H9 (cell line): ENCODE data around the gene KIF26B. TPM values are rescaled to one million over a fixed set of nuclear protein-coding genes. Genes with fewer than 3 reads are reported as not detected.

ENCODE experiments used
- DNase-seq: peaks from one replicate; pipeline ENCODE4 v3.0.0-alpha.2; 2017
- H2AFZ ChIP-seq: one replicate; pipeline ENCODE4 v1.6.1; 2013; ENCODE audit warnings: mild to moderate bottlenecking, low read length, control low read depth, moderate library complexity
- H2AK5ac ChIP-seq: 2 replicates; pipeline ENCODE4 v1.6.1; 2013; ENCODE audit warnings: low read length, control low read depth, mixed read lengths; ENCODE audit not compliant: insufficient read length
- H2BK120ac ChIP-seq: one replicate; pipeline ENCODE4 v1.6.1; 2013; ENCODE audit warnings: low read depth, mild to moderate bottlenecking, low read length, control low read depth, inconsistent platforms; ENCODE audit not compliant: poor library complexity, severe bottlenecking
- H2BK12ac ChIP-seq: 2 replicates; pipeline ENCODE4 v1.6.1; 2013; ENCODE audit warnings: low read length, control low read depth, mixed read lengths, low read depth; ENCODE audit not compliant: insufficient read length
- H2BK15ac ChIP-seq: 2 replicates; pipeline ENCODE4 v1.6.1; 2013; ENCODE audit warnings: low read depth, low read length, control low read depth
- H2BK20ac ChIP-seq: one replicate; pipeline ENCODE4 v1.6.1; 2013; ENCODE audit warnings: low read depth, mild to moderate bottlenecking, low read length, control low read depth, inconsistent platforms; ENCODE audit not compliant: poor library complexity, severe bottlenecking
- H2BK5ac ChIP-seq: 2 replicates; pipeline ENCODE4 v1.6.1; 2013; ENCODE audit warnings: low read length, control low read depth, mixed read lengths; ENCODE audit not compliant: insufficient read length
- H3K14ac ChIP-seq: 2 replicates; pipeline ENCODE4 v1.6.1; 2013; ENCODE audit warnings: low read length, control low read depth; ENCODE audit not compliant: insufficient read depth
- H3K18ac ChIP-seq: 2 replicates; pipeline ENCODE4 v1.6.1; 2013; ENCODE audit warnings: low read depth, mild to moderate bottlenecking, mixed read lengths, low read length, control low read depth; ENCODE audit not compliant: insufficient read length
- H3K23ac ChIP-seq: 2 replicates; pipeline ENCODE4 v1.6.1; 2013; ENCODE audit warnings: low read length, control low read depth, mixed read lengths, low read depth; ENCODE audit not compliant: insufficient read length
- H3K23me2 ChIP-seq: 2 replicates; pipeline ENCODE4 v1.6.1; 2013; ENCODE audit warnings: low read depth, mild to moderate bottlenecking, mixed read lengths, low read length, control low read depth; ENCODE audit not compliant: insufficient read length, poor library complexity, severe bottlenecking
- H3K27ac ChIP-seq: 2 replicates; pipeline ENCODE4 v1.5.1; 2013; ENCODE audit warnings: low read length, control low read depth, mixed read lengths, low read depth; ENCODE audit not compliant: insufficient read length
- H3K27me3 ChIP-seq: 2 replicates; pipeline ENCODE4 v1.6.1; 2013; ENCODE audit warnings: low read length, control low read depth, inconsistent platforms; ENCODE audit not compliant: insufficient read depth
- H3K4ac ChIP-seq: 2 replicates; pipeline ENCODE4 v1.6.1; 2013; ENCODE audit warnings: low read depth, mild to moderate bottlenecking, control low read depth, inconsistent platforms, low read length, moderate library complexity
- H3K4me1 ChIP-seq: 2 replicates; pipeline ENCODE4 v1.6.1; 2013; ENCODE audit warnings: low read length, control low read depth, inconsistent platforms; ENCODE audit not compliant: insufficient read depth
- H3K4me2 ChIP-seq: 2 replicates; pipeline ENCODE4 v1.6.1; 2013; ENCODE audit warnings: low read length, control low read depth, mixed read lengths; ENCODE audit not compliant: insufficient read length, insufficient read depth
- H3K56ac ChIP-seq: 2 replicates; pipeline ENCODE4 v1.6.1; 2013; ENCODE audit warnings: low read depth, mild to moderate bottlenecking, mixed read lengths, low read length, control low read depth; ENCODE audit not compliant: insufficient read length
- H3K79me1 ChIP-seq: 2 replicates; pipeline ENCODE4 v1.6.1; 2013; ENCODE audit warnings: low read depth, mild to moderate bottlenecking, moderate library complexity, low read length, control low read depth, inconsistent platforms; ENCODE audit not compliant: insufficient read depth, poor library complexity, severe bottlenecking
- H3K79me2 ChIP-seq: 2 replicates; pipeline ENCODE4 v1.6.1; 2013; ENCODE audit warnings: low read length, control low read depth, inconsistent platforms; ENCODE audit not compliant: insufficient read depth
- H3K9ac ChIP-seq: 2 replicates; pipeline ENCODE4 v1.6.1; 2013; ENCODE audit warnings: low read length, control low read depth, mixed read lengths; ENCODE audit not compliant: insufficient read length; ENCODE audit errors: extremely low read depth
- H3K9me3 ChIP-seq: one replicate; pipeline ENCODE4 v1.6.1; 2013; ENCODE audit warnings: low read depth, low read length, inconsistent platforms; ENCODE audit not compliant: control insufficient read depth
- H3T11ph ChIP-seq: one replicate; pipeline ENCODE4 v1.6.1; 2013; ENCODE audit warnings: mild to moderate bottlenecking, low read length, control low read depth, inconsistent platforms
- H4K20me1 ChIP-seq: one replicate; pipeline ENCODE4 v1.6.1; 2013; ENCODE audit not compliant: control insufficient read depth, insufficient read length, insufficient read depth
- H4K5ac ChIP-seq: 2 replicates; pipeline ENCODE4 v1.6.1; 2013; ENCODE audit warnings: low read depth, mild to moderate bottlenecking, mixed read lengths, low read length, control low read depth; ENCODE audit not compliant: insufficient read length
- H4K8ac ChIP-seq: replicated peaks from 2 replicates; pipeline ENCODE4 v1.6.1; 2013; ENCODE audit warnings: low read length, control low read depth, mixed read lengths, low read depth; ENCODE audit not compliant: insufficient read length
- H4K91ac ChIP-seq: 2 replicates; pipeline ENCODE4 v1.6.1; 2013; ENCODE audit warnings: low read depth, mild to moderate bottlenecking, moderate library complexity, mixed read lengths, low read length, control low read depth; ENCODE audit not compliant: insufficient read length
- H3K27ac Mint-ChIP-seq, 3 experiments: 2 replicates in 2 of 3; 3 replicates in 1 of 3; pipeline ENCODE4 v1.8.0; 2020 to 2021; ENCODE audit warnings: mixed read lengths in 3 of 3, mild to moderate bottlenecking in 1 of 3, moderate library complexity in 1 of 3
- H3K27me3 Mint-ChIP-seq: 2 replicates; pipeline ENCODE4 v1.8.0; 2021; ENCODE audit warnings: low read depth, mild to moderate bottlenecking, moderate library complexity, mixed read lengths
- H3K36me3 Mint-ChIP-seq, 3 experiments: 2 replicates in 2 of 3; 3 replicates in 1 of 3; pipeline ENCODE4 v1.8.0; 2020 to 2021; ENCODE audit warnings: low read depth in 3 of 3, mixed read lengths in 3 of 3; ENCODE audit not compliant: insufficient read depth in 1 of 3
- H3K4me1 Mint-ChIP-seq, 2 experiments: 2 replicates each; pipeline ENCODE4 v1.8.0; 2020; ENCODE audit warnings: mixed read lengths in 2 of 2
- H3K4me3 Mint-ChIP-seq, 2 experiments: 2 replicates in 1 of 2; 3 replicates in 1 of 2; pipeline ENCODE4 v1.8.0; 2020 to 2021; ENCODE audit warnings: mild to moderate bottlenecking in 2 of 2, mixed read lengths in 2 of 2, moderate library complexity in 1 of 2
- H3K9me3 Mint-ChIP-seq, 2 experiments: 2 replicates in 1 of 2; 3 replicates in 1 of 2; pipeline ENCODE4 v1.8.0; 2020; ENCODE audit warnings: mild to moderate bottlenecking in 2 of 2, mixed read lengths in 2 of 2, moderate library complexity in 1 of 2
- WGBS: extraction: QIAGEN DNeasy Blood & Tissue Kit; methylation state at CpG from one replicate; pipeline ENCODE4 v1.1.7; 2013; ENCODE audit warnings: missing lambda C conversion rate, low lambda C conversion rate, mixed read lengths; ENCODE audit not compliant: insufficient read length; ENCODE audit errors: extremely low coverage; 5-methylcytosine and 5-hydroxymethylcytosine counted together
- total RNA-seq: library from RNA; stranded (reverse); gene quantifications from 2 replicates; pipeline ENCODE4 v1.2.1, GENCODE V29; 2021
- TF ChIP-seq, protein P1 (sequence below): fragments of 200-600 bp; sonication (generic); conservative IDR thresholded peaks from 3 replicates; pipeline ENCODE4 v1.8.0; 2021; ENCODE audit warnings: antibody characterized with exemption, mild to moderate bottlenecking

Gene KIF26B
- total RNA-seq, 1 experiment from 2014 or later, result 0.13 TPM

- Histone ChIP-seq H4K5ac (no peak overlapping the region), H3K4me1 (no peaks in the 10 kb centered on the region), H3K4me2 (no peak overlapping the region), H3K9me3 (no peaks in the 10 kb centered on the region), H4K91ac (no peak overlapping the region), H3K9ac (no peak overlapping the region), H4K20me1 (no peaks in the 10 kb centered on the region), H3K27ac (no peak overlapping the region), H3K79me1 (no peaks in the 10 kb centered on the region), H3K18ac (no peak overlapping the region), H3K79me2 (no peaks in the 10 kb centered on the region), H3K23me2 (peaks cover 3% of the 10 kb centered on the region), H3T11ph (no peak overlapping the region), H2BK20ac (no peak overlapping the region), H2BK5ac (no peak overlapping the region), H3K14ac (no peak overlapping the region), H3K23ac (no peak overlapping the region), H2BK15ac (no peak overlapping the region), H3K4ac (no peak overlapping the region), H2BK12ac (no peak overlapping the region), H2AK5ac (no peak overlapping the region), H3K27me3 (no peaks in the 10 kb centered on the region), H2AFZ (no peak overlapping the region), H2BK120ac (no peak overlapping the region), H3K56ac (no peak overlapping the region), H4K8ac (no peak overlapping the region)
- Mint-ChIP-seq H3K9me3 (peaks cover 0 to 2% of the 10 kb centered on the region in 2 experiments; a peak in 1 of 5 replicates), H3K27me3 (no peaks in the 10 kb centered on the region), H3K4me3 (no peak overlapping the region), H3K36me3 (no peaks in the 10 kb centered on the region), H3K4me1 (peaks cover 0 to 4% of the 10 kb centered on the region in 2 experiments; a peak in 1 of 4 replicates), H3K27ac (no peak overlapping the region; a peak in 1 of 7 replicates)
- WGBS, result no CpG with 5 or more reads among the region's 9 CpGs
- no peak for DNase-seq
- TF ChIP-seq, protein P1, sequence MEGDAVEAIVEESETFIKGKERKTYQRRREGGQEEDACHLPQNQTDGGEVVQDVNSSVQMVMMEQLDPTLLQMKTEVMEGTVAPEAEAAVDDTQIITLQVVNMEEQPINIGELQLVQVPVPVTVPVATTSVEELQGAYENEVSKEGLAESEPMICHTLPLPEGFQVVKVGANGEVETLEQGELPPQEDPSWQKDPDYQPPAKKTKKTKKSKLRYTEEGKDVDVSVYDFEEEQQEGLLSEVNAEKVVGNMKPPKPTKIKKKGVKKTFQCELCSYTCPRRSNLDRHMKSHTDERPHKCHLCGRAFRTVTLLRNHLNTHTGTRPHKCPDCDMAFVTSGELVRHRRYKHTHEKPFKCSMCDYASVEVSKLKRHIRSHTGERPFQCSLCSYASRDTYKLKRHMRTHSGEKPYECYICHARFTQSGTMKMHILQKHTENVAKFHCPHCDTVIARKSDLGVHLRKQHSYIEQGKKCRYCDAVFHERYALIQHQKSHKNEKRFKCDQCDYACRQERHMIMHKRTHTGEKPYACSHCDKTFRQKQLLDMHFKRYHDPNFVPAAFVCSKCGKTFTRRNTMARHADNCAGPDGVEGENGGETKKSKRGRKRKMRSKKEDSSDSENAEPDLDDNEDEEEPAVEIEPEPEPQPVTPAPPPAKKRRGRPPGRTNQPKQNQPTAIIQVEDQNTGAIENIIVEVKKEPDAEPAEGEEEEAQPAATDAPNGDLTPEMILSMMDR, result no peak
Observed at GRCh38 chr1:245432228-245432875, 277.6 kb downstream of the KIF26B start.
